Measurements from ENCODE around the gene S100PBP.

GRCh38 chr1:32883338-32884031 is 66.0 kb downstream of the S100PBP start:
- TF ChIP-seq CTCF (IDR thresholded peaks at IDR 0.05; ENCODE audit: low read length) (no peak), EZH2 (optimal IDR thresholded peaks at IDR 0.05; ENCODE audit: low read depth, low read length) (no peak), EZH2phosphoT487 (IDR thresholded peaks at IDR 0.05; ENCODE audit: low read length) (no peak)
